ENCODE data around the gene PKDREJ.
"Not testable (repeated sequence)": the region's sequence is repeated elsewhere in the genome, so short reads cannot be mapped to it uniquely, and the experiment has no call there.

Gene PKDREJ, protein sequence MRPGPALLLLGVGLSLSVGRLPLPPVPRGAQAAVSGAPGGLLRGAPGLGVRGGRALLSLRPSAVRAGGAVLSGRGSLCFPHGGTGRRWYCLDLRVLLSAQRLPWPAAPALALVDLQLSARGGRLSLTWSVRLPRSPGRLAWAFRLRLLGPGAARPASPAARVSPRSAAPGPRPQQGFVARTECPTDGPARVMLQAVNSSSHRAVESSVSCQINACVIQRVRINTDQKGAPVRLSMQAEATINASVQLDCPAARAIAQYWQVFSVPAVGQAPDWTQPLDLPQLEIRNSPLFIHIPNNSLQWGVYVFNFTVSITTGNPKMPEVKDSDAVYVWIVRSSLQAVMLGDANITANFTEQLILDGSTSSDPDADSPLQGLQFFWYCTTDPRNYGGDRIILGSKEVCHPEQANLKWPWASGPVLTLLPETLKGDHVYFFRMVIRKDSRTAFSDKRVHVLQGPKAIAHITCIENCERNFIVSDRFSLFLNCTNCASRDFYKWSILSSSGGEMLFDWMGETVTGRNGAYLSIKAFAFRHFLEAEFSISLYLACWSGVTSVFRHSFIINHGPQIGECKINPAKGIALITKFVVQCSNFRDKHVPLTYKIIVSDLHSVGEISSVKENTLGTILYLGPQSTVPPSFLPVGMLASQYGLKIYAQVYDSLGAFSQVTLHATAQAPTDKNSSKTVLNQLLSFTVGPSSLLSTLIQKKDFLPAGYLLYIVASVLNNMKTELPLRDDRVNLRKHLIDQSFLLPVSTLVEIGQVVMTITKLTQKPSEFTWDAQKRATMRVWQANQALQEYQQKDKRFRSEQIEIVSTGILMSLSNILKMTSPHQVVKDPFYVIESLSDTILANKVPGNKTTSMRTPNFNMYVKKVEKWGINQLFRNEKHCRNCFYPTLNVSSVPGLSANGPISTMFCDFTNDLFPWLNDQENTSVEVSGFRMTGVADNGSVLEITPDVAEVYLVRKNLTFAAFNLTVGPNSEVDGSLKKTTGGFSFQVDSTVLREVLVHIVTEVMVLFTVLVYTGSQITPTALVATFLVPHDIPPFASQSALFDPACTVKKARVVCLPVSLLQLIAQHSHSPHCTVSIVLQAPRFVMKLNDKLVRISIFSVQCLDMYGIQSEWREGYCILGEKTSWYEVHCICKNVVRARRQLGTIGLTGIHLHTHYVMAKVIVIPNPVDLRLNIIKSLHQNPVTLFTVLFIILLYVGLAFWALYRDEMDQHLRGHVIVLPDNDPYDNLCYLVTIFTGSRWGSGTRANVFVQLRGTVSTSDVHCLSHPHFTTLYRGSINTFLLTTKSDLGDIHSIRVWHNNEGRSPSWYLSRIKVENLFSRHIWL (N-terminal part only)

DNA sequence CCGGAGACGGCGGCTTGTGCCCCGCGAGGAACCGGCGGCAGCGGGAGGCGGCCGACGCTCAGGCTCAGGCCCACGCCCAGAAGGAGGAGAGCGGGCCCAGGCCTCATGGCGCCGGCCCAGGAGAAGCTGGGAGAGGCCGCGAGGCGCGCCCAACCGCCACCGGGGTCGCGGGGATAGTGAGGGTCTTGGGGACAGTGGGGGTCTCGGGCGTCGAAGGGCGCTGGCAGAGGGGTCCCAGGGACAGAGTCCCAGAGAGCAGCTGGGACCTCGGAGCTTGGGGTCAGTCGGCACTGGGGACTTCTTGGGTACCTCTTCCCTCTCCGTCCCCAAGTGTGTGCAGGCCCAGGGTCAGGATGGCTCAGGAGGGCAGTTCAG is at the start of gene PKDREJ:
PKDREJ (minus strand) TSS at position 128 of the 375 bp plus-strand sequence; CDS start at position 107, 21 bp downstream.
- TF ChIP-seq, protein P1, sequence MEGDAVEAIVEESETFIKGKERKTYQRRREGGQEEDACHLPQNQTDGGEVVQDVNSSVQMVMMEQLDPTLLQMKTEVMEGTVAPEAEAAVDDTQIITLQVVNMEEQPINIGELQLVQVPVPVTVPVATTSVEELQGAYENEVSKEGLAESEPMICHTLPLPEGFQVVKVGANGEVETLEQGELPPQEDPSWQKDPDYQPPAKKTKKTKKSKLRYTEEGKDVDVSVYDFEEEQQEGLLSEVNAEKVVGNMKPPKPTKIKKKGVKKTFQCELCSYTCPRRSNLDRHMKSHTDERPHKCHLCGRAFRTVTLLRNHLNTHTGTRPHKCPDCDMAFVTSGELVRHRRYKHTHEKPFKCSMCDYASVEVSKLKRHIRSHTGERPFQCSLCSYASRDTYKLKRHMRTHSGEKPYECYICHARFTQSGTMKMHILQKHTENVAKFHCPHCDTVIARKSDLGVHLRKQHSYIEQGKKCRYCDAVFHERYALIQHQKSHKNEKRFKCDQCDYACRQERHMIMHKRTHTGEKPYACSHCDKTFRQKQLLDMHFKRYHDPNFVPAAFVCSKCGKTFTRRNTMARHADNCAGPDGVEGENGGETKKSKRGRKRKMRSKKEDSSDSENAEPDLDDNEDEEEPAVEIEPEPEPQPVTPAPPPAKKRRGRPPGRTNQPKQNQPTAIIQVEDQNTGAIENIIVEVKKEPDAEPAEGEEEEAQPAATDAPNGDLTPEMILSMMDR (IDR thresholded peaks at IDR 0.05; ENCODE audit: low read depth, low read length): no peak
- no peak for DNase-seq (ENCODE audit: extremely low read depth, low read depth)

DNA sequence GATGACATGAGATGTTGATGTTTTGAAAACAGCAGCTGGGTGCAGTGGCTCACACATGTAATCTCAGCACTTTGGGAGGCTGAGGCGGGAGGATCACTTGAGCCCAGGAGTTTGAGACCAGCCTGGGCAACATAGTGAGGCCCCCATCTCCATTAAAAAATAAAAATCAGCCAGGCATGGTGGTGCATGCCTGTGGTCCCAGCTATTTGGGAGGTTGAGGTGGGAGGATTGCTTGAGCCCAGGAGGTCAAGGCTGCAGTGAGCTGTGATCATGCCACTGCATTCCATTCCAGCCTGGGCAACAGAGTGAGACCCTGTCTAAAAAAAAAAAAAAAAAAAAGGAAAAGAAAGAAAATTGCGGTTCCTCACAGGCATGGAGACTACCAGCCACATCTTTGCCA is 49.7 kb upstream of the PKDREJ start:
- DNase-seq (ENCODE audit: extremely low read depth, low read depth): not testable (repeated sequence)

DNA sequence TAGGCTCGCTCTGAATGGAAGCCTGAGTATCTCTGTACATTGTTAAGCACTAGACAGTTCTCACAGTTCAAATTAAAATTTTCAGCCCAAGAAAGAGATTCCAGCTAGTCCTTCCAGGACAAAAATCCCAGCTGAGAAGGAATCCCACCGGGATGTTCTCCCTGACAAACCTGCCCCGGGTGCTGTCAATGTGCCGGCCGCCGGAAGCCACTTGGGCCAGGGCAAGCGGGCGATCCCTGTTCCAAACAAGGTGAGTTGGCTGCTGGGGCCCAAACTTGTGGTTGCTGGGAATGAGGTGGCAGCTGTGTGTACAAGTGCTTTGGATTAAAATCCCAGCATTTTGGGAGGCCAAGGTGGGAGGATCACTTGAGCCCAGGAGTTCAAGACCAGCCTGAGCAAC is 48.9 kb upstream of the PKDREJ start:
- DNase-seq (ENCODE audit: extremely low read depth, low read depth): no peak

DNA sequence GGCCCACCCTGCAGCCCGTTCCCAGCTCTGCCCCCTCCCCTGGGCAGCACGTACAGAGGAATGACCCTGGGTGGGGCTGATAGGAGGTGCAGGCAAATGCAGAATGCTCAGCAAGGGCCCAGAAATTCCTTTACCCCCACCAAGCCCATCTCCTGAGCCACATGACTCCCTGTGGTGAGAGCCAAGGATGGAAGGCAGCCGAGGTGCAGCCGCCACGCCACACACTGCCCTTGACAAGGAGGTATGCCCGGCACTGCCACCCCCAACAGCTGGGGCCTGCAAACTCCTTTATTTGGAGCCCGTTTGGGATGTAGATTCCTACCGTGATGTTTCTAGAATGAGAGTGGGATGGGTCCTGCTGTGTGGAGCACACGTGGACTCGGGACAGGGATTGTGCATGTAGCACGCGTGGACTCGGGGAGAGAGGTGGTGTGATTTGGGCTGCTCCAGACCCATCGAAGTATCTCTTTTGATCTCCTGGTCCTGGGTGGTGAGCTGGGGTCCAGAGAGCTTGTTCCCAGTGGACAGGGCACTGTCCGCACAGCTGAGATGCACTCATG is 46.5 kb upstream of the PKDREJ start:
- TF ChIP-seq, protein P1 (IDR thresholded peaks at IDR 0.05; ENCODE audit: low read depth, low read length): no peak
- DNase-seq (ENCODE audit: extremely low read depth, low read depth): no peak

More for the DNA sequence above, 48.9 kb upstream of the PKDREJ start:
- TF ChIP-seq, protein P1 (IDR thresholded peaks at IDR 0.05; ENCODE audit: low read depth, low read length): no peak

DNA sequence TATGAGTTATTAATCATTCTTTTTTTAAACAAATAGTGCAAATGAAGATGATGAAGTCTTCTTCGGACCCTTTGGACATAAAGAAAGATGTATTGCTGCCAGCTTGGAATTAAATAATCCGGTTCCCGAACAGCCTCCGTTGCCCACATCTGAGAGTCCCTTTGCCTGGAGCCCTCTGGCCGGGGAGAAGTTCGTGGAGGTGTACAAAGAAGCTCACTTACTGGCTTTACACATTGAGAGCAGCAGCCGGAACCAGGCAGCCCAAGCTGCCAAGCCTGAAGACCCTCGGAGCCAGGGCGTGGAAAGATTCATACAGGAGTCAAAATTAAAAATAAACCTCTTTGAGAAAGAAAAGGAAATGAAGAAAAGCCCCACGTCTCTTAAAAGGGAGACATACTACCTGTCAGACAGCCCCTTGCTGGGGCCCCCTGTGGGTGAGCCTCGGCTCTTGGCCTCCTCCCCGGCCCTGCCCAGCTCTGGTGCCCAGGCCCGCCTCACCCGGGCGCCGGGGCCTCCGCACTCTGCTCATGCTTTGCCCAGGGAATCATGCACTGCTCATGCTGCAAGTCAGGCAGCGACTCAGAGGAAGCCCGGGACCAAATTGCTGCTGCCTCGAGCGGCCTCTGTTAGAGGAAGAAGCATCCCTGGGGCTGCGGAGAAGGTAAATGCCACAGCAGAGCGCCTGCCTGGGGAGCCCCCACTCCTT is 45.3 kb upstream of the PKDREJ start:
- DNase-seq (ENCODE audit: extremely low read depth, low read depth): no peak
- TF ChIP-seq, protein P1 (IDR thresholded peaks at IDR 0.05; ENCODE audit: low read depth, low read length): no peak

DNA sequence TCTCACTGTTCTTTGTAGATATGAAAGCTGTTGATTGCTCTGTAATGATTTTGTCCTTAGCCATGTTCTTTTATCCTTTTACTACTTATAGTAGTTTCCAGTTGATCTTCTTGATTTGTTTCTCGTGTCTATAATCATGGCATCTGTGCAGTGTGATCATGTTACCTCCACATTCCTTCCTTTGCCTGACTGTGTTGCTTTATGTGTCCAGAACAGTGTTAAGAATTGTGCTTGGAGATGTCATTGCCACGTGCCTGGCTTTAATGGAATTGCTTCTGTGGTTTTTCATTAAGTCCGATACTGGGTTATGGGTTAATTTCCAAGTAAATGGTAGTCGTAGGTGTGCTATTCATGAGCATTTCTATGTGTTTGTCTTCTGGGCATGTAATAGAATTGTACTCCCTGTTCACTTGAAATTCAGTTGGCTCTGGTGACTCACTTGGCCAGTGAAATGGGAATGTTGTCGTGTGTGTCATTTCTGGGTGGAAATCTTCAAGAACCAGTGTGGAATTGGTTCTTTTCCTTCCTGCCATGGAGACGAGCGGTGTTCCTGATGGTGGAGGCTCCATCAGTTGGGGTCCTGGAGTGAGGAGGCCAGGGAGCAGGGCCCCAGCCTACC is 40.3 kb upstream of the PKDREJ start:
- DNase-seq (ENCODE audit: extremely low read depth, low read depth): no peak
- TF ChIP-seq, protein P1 (IDR thresholded peaks at IDR 0.05; ENCODE audit: low read depth, low read length): no peak

All from AG09319 (cell line).